Mucosa of gallbladder (tissue), 1 donor: Measurements from ENCODE around the gene CHD5. TPM values are rescaled to one million over a fixed set of nuclear protein-coding genes. Genes with fewer than 3 reads are reported as not detected.
A peak's percentile ranks its signal among the peaks of the same experiment; 100 is the strongest.

ENCODE experiments used
- DNase-seq: peaks from one replicate; pipeline ENCODE4 v3.0.0-alpha.2; 2020; ENCODE audit warnings: low spot score
- total RNA-seq: library from RNA; stranded (reverse); gene quantifications from one replicate; pipeline ENCODE4 v1.2.1, GENCODE V29; 2021
- donor health status: DM: no; HTN: no; CAD: no.

The CHD5 gene
- total RNA-seq, 1 donor from 2014 or later, result 0.23 TPM

DNA sequence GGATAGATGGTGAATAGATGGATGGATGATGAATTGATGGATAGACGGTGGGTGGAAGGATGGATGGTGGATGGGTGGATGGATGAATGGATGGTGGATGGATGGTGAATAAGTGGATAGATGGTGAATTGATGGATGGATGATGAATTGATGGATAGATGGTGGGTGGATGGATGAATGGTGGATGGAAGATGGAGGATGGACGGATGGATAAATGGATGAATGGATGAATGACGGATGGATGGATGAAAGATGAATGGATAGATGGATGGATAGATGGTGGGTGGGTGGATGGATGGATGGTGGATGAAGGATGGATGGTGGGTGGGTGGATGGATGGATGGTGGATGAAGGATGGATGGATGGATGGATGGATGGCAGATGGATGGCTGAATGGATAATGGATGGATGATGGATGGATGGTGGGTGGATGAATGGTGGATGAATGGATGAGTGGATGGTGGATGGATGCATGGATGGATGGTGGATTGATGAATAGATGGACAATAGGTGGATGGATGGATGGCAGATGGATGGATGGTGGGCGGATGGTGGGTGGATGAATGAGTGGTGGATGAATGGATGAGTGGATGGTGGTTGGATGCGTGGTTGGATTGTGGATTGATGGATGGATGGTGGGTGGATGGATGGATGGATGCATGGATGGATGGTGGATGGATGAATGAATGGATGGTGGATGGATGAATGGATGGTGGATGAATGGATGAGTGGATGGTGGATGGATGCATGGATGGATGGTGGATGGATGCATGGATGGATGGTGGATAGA, 5.3 kb downstream of the CHD5 start:
- no peak for DNase-seq

DNA sequence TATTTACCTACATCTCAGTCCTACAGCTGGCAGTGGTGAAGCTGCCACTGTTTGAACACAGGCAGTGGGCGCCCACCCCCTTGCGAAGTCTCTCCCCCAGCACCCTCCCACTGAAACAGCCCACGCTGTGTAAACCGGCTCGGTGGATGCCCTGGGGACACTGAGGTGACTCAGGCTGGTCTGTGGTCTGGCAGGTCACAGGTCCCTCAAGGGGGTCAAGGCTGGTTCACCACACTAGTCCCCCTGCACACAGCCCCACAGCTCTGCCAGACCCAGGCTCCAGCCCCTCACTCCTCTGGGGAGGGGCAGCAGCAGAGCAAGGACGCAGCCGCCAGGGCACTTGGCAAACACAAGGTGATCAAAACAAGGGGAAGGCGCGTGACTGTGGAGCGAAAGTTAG, 7.6 kb downstream of the CHD5 start:
- DNase-seq, result no peak

DNA sequence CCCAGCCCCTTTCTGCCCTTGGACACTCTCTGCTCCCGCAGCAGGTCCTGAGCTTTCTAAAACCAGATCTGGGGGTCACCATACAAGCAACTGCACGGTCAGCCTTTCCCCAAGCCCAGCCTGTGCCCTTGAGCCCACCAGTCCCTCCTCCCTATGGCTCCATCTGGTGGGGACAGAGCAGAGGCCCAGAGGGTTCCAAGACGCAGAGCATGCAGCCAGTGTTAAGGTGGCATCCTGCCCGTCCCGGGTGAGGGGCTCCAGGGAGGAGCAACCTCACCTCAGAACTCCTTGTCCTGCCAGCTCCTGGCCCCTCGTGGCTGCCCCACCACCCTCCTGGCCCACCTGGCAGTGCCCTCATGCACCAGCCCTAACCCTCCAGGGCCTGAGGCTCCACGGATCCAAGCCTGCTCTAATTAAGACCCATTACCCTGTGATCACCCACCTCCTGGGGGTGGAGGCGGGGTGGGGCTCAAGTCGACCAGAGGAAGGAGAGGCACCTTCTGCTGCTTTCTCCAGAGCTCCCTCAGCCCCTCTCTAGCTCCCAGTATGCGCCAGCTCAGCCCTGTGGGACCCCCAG, 8.5 kb downstream of the CHD5 start:
- no peak for DNase-seq

DNA sequence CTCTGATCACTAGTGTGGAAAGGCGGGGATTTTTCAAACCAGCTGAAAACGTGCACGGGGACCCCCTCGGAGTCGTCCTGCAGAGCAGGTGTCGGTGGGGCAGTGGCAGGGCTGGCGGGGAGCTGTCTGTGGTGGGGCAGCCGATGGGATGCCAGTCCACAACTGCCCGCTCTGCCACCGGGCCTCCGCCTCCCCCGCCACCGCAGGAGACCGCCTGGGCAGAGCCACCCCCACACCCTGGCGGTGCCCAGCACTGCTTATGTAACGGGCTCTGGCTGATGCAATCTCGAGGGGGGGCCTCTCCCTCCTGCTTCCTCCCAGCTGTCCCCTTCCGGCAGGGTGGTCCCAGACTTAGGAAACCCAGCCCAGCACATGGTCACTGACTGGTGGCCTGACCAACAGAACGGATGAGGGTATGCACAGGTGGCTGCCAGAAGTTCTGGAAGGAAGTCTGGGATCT, 9.3 kb downstream of the CHD5 start:
- DNase-seq, result no peak

DNA sequence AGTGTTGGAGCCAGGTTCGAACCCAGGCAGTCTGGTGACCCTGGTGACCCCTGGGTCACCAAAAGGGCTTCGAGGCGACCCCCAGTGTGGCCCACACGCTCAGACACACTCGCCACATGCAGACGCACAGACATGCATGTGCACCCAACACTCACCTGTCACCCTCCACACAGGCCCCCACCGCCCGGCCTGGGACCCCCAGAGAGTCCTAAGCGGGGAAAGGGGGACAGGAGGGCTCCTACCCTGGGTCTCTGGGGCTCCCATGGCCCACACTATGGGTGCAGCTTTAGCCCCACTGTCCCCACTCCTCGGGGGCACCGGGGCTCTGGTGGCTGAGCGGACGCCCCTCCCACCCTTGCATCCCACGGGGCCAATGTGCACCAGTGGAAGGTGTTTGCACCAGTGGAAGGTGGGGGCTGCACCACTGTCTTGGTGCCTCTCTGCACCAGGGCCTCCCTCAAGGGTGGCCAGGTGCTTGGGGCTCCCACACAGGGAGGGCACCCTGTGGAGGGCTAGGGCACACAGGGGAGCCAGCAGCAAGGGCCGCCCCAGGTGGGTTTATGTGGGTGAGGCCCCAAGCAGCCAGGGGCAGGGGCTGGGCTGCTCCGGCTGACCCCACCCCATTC, 9.9 kb downstream of the CHD5 start:
- no peak for DNase-seq

DNA sequence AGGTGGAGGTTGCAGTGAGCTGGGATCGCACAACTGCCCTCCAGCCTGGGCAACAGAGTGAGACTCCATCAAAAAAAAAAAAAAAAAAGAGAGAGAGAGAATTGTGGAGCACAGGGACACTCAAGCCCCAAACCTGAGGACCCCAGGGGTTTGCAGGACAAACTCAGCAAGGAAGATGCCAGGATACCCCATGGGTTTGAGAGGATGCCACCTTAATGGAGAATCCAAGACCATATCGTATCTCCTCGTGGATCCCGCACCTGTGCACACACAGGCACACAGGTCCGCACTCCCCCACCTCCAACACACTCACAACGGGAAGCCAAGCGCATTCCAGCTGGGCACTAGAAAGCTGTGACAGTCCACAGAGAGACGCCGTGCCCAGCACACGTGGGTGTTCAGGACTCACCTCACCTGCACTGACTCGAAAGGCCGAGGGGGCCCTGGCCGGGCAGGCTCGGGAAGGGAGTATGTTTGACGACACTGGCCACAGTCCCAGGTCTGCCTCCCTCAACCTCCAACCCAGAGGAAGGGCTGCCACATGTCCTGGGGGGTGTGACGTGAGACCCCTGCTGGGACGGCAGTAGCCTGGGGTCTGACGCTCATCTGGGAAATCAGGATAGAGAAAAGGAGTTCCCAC, 11.1 kb downstream of the CHD5 start:
- no peak for DNase-seq

DNA sequence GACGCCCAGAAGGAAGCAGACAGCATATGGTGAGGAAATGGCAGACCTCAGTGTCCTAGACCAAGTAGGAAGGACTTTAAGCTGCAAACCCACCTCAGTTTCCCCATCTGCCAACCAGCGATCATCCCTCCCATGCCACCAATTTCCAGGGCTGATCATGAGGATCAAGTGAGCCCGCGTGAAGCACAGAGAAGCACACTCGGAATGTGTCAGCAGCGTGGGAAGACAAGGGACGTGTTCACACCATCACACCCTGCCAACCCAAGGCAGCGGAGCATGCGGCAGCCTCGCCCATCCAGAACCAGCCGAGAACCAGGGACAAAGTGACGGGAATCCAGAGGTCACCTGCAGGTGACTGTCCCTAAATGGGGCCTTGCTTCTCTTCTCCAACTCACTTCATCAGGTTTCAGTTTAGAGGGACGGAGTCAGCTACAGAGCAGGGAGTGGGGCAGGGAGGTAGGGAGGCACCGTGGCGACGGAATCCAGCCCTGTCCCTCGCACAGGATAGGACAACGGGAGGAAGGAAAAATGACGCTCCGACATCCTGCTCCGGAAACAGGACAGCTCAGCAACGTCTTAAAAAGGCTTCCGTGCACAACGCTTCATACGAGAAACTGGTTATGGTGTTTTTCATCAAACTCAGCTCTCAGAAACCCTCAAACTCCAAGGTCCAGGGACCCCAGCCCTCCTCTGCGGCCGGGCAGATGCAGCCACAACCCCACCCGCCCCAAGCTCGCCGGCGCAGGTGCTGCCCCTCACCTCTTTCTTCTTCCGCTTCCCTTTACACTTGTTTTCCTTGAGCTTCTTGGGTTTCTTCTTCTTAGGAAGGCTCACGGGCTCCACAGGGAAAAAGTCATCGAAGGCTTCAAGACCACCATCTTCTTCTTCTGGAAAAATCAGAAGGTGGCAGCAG, 12.5 kb downstream of the CHD5 start:
- no peak for DNase-seq

DNA sequence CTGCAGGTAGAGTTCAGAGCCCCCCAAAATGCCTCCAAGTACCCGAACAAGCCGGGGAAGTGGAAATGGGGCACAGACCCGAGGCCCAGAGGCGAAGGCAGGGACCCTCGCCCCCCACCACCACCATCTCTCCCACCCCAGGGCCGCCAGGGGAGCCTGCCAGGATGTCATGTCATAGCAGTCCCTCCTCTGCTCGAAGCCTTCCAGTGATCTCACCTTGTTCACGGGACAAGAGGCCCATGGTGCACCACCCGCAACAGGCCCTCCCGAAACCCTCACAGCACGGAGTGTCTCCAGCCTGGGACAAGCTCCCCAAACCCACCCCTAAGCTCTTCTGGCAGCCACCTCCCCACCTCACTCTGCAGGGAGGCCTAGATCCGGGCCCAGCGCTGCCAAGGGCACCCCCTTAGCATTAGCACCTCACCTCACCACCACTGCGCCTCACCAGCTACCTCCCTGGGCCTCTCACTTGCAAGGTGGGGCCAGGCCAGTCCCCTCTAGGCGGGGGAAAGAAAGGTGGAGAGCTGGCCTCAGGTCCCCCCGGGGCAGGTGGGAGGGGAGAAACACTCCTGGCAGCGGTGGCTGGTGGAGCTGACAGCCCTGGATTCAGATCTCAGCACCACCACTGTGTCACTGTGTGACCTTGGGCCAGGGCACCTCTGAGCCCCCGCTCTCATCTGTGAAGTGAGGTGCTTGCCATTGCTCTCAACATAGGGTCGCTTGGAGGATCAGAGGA, 13.3 kb downstream of the CHD5 start:
- no peak for DNase-seq

DNA sequence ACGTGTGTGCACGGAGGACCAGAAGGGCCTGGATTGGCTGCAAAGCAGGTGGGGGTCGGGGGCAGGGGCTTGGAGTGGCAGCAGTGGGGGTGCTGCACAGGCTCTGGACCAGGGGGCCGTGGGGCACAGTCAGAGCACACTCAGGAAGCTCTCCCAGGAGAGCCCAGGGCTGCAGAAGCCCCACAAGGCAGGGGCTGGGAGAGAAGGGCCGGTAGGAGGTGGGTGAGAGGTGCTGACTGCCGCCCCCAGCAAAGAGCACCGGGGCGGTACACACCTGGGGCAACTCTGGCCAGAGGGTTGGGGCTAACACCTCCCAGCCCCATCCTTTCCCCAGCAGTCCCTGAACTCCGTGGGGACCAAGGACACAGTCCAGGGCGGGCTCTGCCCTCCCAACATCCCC, 13.9 kb downstream of the CHD5 start:
- no peak for DNase-seq

DNA sequence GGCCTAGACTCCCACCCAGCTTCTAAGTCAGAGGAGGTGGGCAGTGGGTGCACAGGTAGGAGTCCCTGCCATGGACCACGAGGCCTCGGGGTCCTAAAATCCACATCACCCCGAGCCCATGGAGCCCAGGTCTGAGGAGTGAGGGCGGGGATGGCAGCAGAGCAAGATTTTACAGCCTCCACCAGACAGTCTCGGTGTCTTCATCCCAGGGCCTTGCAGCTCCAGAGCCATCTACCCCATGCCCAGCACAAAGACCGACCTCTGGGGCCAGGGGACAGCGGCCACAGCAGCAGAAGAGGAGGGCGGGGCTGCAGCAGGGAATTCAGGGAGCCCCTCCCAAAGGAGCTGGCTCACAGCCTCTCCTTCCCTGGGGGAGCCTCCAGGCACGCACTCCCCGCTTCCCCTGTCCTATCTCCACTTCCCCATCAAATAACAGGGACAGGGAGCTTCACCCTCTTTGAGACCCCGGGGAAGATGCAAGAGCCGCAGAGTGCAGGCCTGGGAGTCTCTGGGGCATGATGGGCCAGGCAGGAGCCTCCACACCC, 14.6 kb downstream of the CHD5 start:
- no peak for DNase-seq

DNA sequence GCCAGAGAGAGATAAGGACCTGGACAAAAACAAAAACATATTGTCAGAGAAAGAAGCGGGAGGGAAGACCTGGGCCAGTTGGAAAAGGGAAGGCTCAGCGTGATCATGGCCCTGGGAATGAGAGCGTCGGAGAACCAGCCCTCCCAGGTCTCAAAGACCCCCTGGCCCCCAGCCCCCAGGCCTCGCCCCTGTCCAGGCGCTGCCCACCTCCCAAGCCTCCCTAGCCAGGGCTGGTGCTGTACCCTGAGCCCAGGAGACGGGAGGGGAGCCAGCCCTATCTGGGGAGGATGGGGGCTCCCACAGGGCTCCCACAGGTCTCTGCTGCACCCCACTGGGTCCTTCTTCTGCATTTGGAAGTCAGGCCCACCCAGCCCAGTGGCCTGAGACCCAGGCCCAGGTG, 15.1 kb downstream of the CHD5 start:
- DNase-seq, result no peak

DNA sequence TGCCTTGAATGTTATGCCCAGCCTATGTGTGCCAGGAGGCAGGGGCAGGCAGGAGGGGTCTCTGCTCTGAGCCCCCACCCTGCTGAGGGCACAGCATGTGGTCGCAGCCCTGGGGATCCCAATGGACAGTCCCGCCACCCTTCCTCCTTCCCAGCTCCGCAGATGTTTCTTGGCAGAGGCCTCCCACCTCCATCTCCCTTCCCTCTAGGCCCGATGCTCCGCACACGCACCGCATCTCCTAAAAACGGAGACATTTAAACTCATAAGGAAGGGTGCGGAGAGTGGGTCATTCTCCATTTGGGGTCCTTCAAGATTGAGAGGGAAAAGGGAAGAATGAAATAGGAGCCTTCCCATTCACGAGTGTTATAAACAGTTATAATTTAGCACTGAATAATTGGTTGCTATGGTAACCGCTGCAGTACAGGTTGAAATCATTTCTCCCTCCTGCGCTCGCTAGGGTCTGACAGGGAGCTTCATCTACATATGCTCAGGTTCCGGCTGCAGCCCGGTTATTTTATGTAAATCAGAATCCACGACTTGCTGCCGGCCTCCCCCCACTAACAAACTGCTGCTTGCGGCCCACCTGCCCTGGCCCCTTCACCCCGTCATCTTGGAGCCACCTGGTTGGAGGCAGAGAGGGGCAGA, 16.0 kb downstream of the CHD5 start:
- no peak for DNase-seq

DNA sequence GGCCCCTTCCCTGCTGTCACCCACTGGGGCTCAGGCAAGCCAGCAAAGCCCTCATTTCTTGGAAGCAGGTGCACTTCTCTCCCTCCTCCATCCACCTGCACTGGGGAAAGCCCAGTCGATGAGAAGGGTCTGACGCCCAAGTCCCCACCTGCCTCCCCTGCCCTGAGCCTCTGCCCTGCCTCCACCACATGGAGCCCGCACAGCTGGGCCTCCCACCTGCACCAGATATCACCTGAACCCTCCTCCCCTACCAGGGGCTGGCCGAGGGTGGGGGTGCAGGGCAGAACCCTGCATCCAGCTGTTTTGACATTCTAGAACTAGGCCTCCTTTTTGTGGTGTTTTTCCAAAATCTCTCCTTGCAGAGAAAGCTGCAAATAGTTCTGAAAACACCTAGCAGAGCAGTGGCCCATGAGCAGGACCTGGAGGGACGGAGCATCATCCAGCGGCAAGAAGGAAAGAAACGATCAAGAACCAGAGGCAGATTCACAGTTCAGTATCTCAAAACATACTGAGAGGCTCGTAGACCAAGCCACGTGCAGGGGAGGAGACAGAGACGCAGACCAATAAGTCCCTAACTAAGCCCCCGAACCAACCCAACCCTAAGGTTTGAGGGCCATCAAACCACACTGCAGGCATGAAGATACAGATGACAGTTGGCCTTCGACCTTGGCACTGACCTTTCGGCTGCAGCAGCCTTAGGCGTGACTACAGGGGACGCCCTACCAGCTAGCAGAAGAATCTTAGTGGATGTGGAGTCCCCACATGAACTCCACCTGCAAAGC, 16.7 kb downstream of the CHD5 start:
- DNase-seq, result no peak

DNA sequence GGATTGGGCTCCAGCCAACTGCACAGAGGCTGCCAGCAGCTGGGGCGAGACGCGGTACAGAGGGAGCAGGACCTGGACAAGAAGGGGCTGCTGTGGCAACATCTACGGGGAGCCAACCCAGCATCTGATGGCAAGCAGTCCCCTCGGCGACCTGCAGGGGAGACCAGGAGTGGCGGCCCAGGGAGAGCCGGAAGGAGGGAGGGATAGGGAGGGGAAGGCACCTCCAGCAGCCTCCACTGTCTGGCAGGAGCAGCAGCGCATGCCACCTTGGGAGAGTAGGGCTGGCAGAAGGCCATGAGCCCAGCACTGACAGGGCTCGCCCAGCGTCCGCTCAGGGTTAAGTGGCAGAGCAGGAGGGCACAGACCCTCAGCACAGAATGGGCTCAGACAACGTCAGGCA, 17.3 kb downstream of the CHD5 start:
- no peak for DNase-seq

DNA sequence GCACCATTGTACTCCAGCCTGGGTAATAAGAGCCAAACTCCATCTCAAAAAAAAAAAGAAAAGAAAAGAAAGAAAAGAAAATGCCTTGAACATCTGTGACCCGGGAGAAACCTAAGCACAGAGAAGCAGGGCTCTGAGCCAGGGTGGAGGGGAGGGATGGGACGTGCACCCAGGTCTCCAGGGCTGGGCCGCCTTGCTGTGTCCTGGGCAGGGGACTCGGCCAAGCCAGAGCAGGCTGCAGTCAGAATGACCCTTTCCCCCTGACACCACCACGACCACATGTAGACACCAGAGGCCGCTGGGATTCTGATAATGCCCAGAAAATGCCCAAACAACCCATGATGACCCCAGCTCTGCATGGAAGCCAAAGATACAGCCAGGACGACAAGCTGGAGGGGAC, 17.8 kb downstream of the CHD5 start:
- DNase-seq, result no peak

DNA sequence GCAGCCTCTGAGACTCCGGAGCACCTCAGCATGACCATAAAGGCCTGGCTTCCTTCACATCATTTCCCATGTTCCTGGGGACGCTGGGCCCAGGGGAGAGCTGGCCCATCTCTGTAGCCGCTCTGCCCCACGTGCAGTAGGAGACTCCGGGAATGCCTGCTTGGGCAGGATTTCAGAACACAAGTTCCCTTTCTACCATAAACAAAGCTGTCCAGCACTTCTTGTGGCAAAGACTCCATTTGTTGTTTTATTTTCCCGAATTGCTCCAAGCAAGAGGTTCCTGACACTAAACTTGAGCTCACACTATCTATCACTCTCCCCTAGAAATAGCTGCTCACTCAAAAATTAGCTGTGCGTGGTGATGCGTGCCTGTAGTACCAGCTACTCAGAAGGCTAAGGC, 21.9 kb downstream of the CHD5 start:
- no peak for DNase-seq

DNA sequence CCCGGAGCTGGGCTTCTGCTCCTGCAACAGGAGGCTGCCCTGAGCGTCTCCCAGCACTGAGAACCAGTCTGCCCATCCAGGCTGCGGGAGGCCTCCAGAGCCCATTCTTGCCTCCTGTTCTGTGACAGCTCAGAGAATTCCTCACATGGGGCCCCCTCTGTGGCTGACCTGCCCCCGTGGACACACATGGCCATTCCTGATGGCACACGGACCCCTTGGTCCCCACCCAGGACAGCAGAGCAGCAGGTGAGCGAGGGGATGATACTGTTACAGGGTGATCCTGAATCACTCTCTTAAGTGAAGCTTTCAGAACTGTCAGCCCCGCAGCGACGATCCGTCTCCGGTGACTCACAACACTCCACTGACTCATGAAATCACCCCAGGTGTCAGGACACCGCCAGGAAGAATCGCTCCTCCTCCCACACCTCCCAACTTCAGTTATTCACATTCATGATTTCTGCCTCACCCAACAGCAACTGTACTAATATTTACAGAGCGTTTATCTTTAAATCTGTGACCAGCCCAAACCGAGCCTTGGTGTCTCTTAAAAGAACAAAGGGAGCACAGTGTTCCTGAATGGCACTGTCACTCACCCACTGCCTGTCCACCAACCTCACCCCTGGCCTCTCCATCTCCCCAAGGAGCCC, 22.5 kb downstream of the CHD5 start:
- DNase-seq, result peak; percentile 45

DNA sequence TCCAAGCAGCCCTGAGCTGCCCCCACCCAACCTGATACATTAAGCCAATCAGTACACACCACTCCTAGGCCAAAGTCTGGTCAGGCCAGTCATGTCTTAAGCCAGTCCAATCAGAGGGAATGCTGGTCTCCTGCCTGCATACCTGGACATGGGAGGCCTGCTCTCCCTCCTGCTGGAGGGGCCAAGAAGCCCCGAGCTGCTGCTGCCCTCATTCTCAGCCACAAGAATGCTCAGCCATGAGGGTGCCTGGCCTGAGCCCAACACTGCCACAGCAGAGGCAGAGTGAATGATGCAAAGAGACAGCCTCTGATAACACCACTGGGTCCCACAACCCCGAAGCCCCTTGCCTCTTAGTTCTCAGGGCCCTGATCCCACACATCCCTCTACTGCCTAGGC, 23.0 kb downstream of the CHD5 start:
- DNase-seq, result no peak
